ENCODE measurements around the gene ZNF410. TPM values are rescaled to one million over a fixed set of nuclear protein-coding genes. Genes with fewer than 3 reads are reported as not detected.

The ZNF410 gene
- total RNA-seq, 1 experiment from 2014 or later, result 28.1 TPM

- Histone ChIP-seq H4K91ac (ENCODE audit: insufficient read length, low read depth, low read length) (no peak overlapping the region), H2AK5ac (ENCODE audit: insufficient read length, low read length) (no peak overlapping the region), H2BK12ac (ENCODE audit: insufficient read length, low read depth, low read length) (no peak overlapping the region), H2BK5ac (ENCODE audit: insufficient read length, low read length) (no peak overlapping the region), H4K20me1 (ENCODE audit: control insufficient read depth, insufficient read depth, insufficient read length) (no peaks in the 10 kb centered on the region), H3K9ac (ENCODE audit: extremely low read depth, insufficient read length, low read length) (no peak overlapping the region), H3T11ph (ENCODE audit: low read length) (no peak overlapping the region), H3K4ac (ENCODE audit: low read depth, low read length) (no peak overlapping the region), H3K23me2 (ENCODE audit: insufficient read length, low read depth, low read length, poor library complexity, severe bottlenecking) (peaks cover 13% of the 10 kb centered on the region), H3K79me1 (ENCODE audit: insufficient read depth, low read depth, low read length, poor library complexity, severe bottlenecking) (peaks cover 6% of the 10 kb centered on the region), H3K18ac (ENCODE audit: insufficient read length, low read depth, low read length) (no peak overlapping the region), H4K5ac (ENCODE audit: insufficient read length, low read depth, low read length) (no peak overlapping the region), H3K4me1 (ENCODE audit: insufficient read depth, low read length) (no peaks in the 10 kb centered on the region), H3K9me3 (ENCODE audit: control insufficient read depth, low read depth, low read length) (no peaks in the 10 kb centered on the region), H2BK15ac (ENCODE audit: low read depth, low read length) (no peak overlapping the region), H3K14ac (ENCODE audit: insufficient read depth, low read length) (no peak overlapping the region), H2AFZ (ENCODE audit: low read length) (no peak overlapping the region), H2BK120ac (ENCODE audit: low read depth, low read length, poor library complexity, severe bottlenecking) (no peak overlapping the region), H3K56ac (ENCODE audit: insufficient read length, low read depth, low read length) (no peak overlapping the region), H3K79me2 (ENCODE audit: insufficient read depth, low read length) (peaks cover 10% of the 10 kb centered on the region; the same call in 1 of the 2 replicates), H3K4me2 (ENCODE audit: insufficient read depth, insufficient read length, low read length) (peak overlapping the region; percentile 91), H3K27me3 (ENCODE audit: insufficient read depth, low read length) (no peaks in the 10 kb centered on the region), H2BK20ac (ENCODE audit: low read depth, low read length, poor library complexity, severe bottlenecking) (no peak overlapping the region), H3K27ac (ENCODE audit: insufficient read length, low read depth, low read length) (no peak overlapping the region), H3K23ac (ENCODE audit: insufficient read length, low read depth, low read length) (no peak overlapping the region), H4K8ac (replicated peaks; ENCODE audit: insufficient read length, low read depth, low read length) (no peak overlapping the region)
- Mint-ChIP-seq H3K27ac (no peak overlapping the region), H3K9me3 (no peaks in the 10 kb centered on the region), H3K36me3 (ENCODE audit: insufficient read depth in 1 of 3, low read depth in 3 of 3) (peaks cover 0 to 9% (median 6%) of the 10 kb centered on the region in 3 experiments; a peak in 4 of 7 replicates), H3K4me1 (peaks cover 19 to 21% of the 10 kb centered on the region in 2 experiments), H3K4me3 (0 out of 5 replicates have a peak overlapping the region, but pooled peaks of 1 of the 2 experiments have one; percentile 86), H3K27me3 (ENCODE audit: low read depth) (no peaks in the 10 kb centered on the region)
- DNase-seq, result no peak
- WGBS (ENCODE audit: extremely low coverage, insufficient read length, low lambda C conversion rate), result no CpG with 5 or more reads among the region's 3 CpGs
- no peak for TF ChIP-seq CTCF (conservative IDR thresholded peaks at IDR 0.05)
These were observed 1.7 kb downstream of the ZNF410 start for GRCh38 chr14:73888460-73888725.
